Activated CD8-positive, alpha-beta memory T cell treated with anti-CD3 and anti-CD28 coated beads, Interleukin-2, amount 50 U/mL, for 4 hours (primary cell): ENCODE data around the gene PLCZ1.
"Not testable (repeated sequence)": the region's sequence is repeated elsewhere in the genome, so short reads cannot be mapped to it uniquely, and the experiment has no call there.

Experiments used
- DNase-seq: peaks from one replicate; pipeline ENCODE4 v3.0.0-alpha.2; 2020

Gene PLCZ1

DNA sequence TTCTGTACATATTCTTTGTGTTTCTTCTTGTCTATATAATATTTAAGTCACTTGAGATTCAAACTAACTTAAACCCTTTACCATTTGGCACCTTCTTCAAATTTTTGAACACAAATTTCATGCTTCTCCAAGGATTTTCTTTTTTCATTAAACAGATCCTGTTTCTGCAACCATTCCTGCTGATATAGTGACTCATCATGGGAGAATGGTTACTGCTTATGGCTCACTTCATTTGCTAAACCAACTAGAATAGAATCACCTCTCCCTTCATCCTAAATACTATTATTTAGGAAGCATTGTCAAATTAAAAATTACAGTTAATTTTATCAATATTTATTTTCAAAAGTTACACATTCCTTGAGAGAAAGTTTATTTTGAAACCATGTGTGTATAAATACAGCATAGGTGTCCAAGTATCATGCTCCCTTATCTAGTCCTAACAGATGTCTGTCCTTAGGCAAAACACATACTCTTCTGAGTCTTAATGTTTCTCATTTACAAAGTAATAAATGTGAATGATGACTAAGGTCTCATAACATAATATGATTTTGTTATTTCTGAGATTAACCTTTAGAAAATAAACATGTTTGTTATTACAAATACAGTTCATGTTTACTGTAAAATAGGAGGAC is 40.7 kb downstream of the PLCZ1 start:
- DNase-seq = no peak

- not testable (repeated sequence) for DNase-seq
These were observed 43.8 kb downstream of the PLCZ1 start for GRCh38 chr12:18693986-18694385.

- DNase-seq = no peak
These were observed 47.2 kb downstream of the PLCZ1 start for GRCh38 chr12:18690653-18691052.

GRCh38 chr12:18689771-18690170 is 48.0 kb downstream of the PLCZ1 start:
- DNase-seq = no peak

DNA sequence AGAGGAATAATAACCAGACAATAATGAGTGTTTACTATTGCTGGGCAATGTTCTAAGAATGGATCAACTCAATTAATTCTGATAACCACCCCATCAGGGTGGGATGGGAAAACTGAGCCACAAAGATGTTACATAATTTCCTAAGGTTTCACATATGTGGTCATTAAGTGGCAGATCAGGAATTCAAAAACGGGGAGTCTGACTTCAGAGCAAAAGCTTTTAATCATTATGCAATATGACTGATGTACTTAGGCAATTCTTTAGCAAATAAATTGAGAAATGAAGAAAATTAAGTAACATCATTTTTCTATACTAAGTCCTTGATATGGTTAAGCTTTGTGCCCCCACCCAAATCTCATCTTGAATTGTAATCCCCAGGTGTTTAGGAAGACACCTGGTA is 53.4 kb downstream of the PLCZ1 start:
- DNase-seq = no peak

DNA sequence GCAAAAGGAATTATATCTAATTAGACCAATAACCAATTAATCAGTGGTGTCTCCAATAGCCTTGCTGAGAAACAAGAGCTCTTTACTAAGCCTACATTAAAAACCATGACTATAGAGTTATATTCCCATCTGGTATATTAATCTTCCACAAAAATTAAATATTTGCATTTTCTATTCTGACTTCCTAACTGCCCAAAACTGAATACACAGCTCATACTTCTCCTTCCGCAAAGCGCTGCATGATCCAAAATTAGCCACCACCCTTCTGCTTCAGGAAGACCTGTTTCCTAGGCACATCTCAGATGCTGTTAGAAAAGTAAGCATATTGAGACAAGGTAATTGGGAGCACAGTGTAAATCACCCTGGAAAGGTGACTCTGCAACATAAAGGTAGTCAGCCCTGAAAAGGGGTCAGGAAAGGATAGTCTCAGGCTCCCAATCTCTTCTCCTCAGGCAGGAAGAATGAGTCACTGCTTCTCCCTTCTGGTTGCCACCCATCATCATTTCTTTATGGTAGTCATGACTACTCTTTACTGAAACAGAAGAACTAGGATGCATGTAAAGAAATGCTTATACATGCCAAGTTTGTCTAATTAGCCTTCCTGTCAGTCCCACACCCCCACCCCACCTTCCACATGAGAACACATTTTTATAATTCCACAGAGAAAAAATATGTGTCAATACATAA is 54.3 kb downstream of the PLCZ1 start:
- no peak for DNase-seq

DNA sequence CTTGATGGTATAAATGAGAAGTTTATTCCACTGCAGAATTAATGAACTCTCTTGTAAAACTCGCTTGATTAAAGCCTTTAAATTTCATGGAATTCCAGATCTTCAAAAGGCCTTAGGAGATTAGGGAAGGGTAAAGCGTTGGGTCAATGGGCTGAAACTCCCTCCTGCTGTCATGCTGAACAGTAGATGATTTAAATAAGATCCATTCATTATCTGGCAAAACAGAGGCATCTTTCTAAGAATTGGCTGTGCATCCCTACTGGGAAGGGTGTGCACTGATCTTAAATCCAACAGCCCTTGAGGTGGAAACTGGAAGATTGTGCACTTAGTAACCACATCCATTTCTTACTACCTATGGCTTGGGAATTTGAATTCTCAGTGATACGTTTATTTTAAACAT is 56.0 kb downstream of the PLCZ1 start:
- no peak for DNase-seq

GRCh38 chr12:18676996-18677588 is 60.7 kb downstream of the PLCZ1 start:
- DNase-seq = no peak

DNA sequence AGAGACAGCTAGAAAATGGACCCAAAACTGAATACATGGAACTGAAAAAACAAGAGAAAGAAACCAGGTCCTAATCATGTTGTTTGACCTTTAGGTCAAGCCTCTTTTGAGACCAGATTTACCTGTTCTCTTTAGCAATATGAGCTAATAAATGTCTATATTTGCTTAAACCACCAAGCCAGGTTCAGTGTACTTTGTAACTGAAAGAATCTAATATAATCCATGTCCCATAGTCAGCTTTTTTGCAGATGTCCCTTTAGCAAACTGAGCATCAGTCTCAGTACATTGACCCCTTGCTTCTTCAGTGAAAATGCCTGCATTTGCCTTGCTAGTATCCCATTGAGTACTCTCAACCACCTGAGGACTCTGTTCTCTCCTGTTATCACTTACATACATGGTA is 61.7 kb downstream of the PLCZ1 start:
- DNase-seq = no peak

GRCh38 chr12:18658829-18659228 is 79.0 kb downstream of the PLCZ1 start:
- no peak for DNase-seq

- no peak for DNase-seq
These were observed 79.6 kb downstream of the PLCZ1 start for GRCh38 chr12:18658179-18658578.

GRCh38 chr12:18655351-18655750 is 82.5 kb downstream of the PLCZ1 start:
- DNase-seq = no peak

DNA sequence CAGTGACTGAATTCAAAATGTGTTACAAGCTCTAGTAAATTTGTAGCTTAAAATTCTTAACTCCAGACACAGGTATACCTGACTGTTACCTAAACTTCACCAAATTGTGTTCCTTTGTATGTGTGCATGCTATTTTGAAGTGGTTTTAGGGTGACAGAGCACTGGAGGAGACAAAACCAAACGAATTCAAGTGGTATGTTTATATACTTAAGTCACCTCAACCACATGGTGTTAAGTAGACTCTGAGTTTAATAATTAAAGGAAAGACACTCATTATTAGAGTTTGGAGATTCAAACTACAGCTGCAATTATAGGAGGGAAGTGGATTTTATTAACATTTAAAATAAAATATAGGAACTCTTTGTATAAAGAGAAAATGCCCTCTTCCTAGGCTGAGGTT is 84.3 kb downstream of the PLCZ1 start:
- DNase-seq = no peak

DNA sequence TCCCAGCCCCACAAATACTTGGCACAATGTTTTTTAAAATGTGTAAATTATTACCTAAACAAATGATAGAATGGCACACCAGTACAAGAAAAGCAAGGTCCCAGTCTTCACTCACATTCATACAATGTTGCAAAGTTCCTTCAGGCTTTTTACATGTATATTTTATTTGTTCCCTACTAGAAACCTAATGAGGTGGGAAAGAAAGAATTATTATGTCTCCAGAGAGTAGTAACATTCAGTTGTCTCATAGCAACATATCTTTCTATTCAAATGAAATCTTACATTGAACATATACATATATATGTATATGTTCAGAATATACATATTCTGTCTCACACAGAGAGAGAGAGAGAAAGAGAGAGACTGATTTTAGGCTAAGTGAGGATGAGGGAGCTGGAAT is 85.2 kb downstream of the PLCZ1 start:
- DNase-seq = no peak

DNA sequence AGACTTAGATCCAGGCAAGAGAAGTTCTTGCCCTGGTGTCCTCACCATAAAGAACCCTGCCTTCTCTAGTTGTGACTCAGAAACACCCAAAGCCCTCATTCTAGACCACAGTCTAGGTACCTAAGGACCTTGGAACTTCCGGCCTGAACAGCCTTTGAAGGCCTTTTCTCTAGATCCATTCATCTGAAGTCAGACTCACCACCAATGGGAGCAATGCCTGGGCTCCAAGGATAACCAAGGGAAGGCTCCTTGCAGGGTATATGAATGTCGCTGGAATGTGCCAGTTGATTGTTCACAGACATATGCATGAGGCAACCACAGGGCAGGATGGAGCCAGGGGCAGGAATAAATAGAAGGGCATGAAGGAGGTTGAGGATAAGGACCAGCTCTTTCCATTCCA is 86.3 kb downstream of the PLCZ1 start:
- DNase-seq = no peak

- no peak for DNase-seq
These were observed 91.4 kb downstream of the PLCZ1 start for GRCh38 chr12:18646286-18646890.

GRCh38 chr12:18644564-18644963 is 93.2 kb downstream of the PLCZ1 start:
- DNase-seq = no peak

DNA sequence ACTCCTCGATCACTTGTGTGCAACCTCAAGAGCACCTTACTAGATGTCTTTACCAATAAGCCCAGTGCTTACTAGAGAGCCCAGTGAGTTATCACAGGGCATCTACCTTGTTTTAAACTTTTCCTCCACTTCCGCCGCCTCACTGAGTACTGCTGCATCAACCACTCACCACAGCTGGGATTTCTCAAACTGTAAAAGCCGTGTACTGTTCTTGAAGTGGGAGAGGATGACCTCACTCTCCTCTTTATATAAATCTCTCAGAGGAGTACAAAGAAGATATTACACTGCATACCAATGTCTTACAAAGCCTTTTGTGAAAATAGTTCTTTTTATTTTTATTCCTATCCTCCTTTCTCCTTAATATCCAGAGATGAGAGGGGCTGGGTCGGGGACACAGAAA is 94.1 kb downstream of the PLCZ1 start:
- no peak for DNase-seq

GRCh38 chr12:18640321-18640955 is 97.4 kb downstream of the PLCZ1 start:
- DNase-seq = no peak

DNA sequence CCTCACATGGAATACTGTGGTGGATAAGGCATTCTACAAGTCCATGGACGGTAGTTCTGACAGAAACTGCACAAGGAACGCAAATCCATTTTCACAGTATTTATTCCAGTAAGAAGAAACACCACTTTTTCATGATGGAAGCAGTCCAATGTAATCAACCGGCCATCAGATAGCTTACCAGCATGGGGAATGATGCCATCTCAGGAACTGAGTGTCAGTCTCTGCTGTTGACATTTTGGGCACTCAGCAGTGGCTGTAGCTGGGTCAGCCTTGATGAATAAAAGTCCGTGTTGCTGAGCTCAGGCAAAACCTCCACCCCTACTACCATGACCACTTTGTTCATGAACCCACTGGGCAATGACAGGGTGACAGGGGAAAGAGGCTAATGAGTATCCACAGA is 103.4 kb downstream of the PLCZ1 start:
- no peak for DNase-seq
